ENCODE data around the gene THBD.

DNA sequence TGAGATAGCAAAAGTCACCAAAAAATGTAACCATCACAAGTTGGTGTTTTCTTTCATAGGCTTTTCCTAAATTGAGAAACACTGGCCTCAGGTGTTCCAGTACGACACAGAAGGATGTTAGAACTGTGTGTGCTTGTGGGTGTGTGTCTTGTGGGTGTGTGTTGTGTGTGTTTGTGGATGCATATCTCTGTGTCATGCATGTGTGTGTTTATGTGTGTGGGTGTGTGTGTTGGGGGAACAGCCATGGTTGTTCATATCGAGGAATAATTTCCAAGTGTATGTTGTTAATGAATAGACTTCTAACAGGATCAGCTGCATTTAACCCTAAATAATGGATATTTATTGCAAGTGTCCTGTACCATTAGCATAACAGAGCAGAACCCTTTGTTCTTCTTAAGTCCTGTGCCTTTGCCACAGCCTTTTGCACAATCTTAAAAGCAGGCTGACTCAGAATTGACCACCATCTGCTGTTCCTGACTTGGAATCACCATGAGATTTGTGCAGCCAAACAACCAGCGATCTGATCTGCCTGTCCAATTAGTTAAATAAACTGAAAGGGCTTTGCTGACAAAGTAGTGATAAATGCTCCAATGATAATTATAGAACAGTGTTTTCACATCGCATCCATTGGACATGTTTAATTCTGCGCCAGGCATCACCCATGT is 29.0 kb upstream of the THBD start:
- TF ChIP-seq GATA2 (CRISPR knock-in tag; IDR thresholded peaks at IDR 0.05), result no peak
- TF ChIP-seq, protein P1, sequence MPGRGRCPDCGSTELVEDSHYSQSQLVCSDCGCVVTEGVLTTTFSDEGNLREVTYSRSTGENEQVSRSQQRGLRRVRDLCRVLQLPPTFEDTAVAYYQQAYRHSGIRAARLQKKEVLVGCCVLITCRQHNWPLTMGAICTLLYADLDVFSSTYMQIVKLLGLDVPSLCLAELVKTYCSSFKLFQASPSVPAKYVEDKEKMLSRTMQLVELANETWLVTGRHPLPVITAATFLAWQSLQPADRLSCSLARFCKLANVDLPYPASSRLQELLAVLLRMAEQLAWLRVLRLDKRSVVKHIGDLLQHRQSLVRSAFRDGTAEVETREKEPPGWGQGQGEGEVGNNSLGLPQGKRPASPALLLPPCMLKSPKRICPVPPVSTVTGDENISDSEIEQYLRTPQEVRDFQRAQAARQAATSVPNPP (IDR thresholded peaks at IDR 0.05; ENCODE audit: borderline replicate concordance, insufficient read depth, insufficient read length), result no peak
